Right renal pelvis (tissue), 4 donors: ENCODE results near the gene GCH1. TPM values are rescaled to one million over a fixed set of nuclear protein-coding genes. Genes with fewer than 3 reads are reported as not detected.
A peak's percentile ranks its signal among the peaks of the same experiment; 100 is the strongest.
"Not testable (repeated sequence)": the region's sequence is repeated elsewhere in the genome, so short reads cannot be mapped to it uniquely, and the experiment has no call there.

Experiments used
- DNase-seq, 4 donors: peaks; one replicate each; pipeline ENCODE4 v3.0.0-alpha.2; 2013; ENCODE audit warnings: low read depth in 4 of 4, low spot score in 3 of 4, missing footprints in 1 of 4
- polyA plus RNA-seq, 4 donors: library from polyadenylated mRNA; unstranded; fragments of 120-200 nt; gene quantifications; one replicate each; pipeline ENCODE4 v1.2.1, GENCODE V29; 2013; ENCODE audit not compliant: insufficient read length in 4 of 4

The GCH1 gene
- 10 to 100 TPM; 10.4 to 12.2 (median 10.7) TPM for polyA plus RNA-seq

GRCh38 chr14:54902521-54903420, at the start of gene GCH1:
GCH1 (minus strand) TSS chr14:54902826; CDS start chr14:54902663, 163 bp downstream.
- DNase-seq, result peak; percentile 61 to 67 (median 65)

GRCh38 chr14:54947230-54947629, 44.6 kb upstream of the GCH1 start:
- DNase-seq, result no peak

- DNase-seq, result no peak
These were observed 43.9 kb upstream of the GCH1 start for GRCh38 chr14:54946500-54946899.

DNA sequence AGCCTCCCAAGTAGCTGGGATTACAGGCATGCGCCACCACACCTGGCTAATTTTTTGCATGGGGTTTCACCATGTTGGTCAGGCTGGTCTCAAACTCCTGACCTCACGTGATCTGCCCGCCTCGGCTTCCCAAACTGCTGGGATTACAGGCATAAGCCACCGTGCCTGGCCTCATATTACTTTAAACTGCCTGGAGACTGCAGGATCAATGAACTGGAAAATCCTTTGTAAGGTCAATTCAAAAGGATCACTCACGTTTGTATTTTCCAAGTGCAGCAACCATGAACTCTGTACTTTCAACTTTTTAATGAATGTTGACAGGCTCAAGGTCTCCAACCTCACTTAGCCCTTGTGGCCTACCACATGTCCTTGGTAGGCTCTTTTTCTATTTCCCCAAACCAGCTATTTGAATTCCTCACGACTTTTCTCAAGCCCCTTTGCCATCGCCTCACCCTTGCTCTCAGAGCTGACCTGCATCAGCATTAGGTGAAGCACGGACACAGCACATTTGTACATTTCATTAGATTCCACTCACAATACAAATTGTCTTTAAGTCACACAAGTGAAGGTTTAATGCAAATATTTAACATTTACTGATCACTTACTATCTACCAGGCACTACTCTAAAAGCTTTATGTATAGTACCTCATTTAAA, 42.2 kb upstream of the GCH1 start:
- DNase-seq, result no peak

- DNase-seq, result no peak
These were observed 40.3 kb upstream of the GCH1 start for GRCh38 chr14:54942913-54943312.

GRCh38 chr14:54936816-54937215, 34.2 kb upstream of the GCH1 start:
- DNase-seq, result no peak

- DNase-seq, result no peak
These were observed 33.3 kb upstream of the GCH1 start for GRCh38 chr14:54935958-54936357.

DNA sequence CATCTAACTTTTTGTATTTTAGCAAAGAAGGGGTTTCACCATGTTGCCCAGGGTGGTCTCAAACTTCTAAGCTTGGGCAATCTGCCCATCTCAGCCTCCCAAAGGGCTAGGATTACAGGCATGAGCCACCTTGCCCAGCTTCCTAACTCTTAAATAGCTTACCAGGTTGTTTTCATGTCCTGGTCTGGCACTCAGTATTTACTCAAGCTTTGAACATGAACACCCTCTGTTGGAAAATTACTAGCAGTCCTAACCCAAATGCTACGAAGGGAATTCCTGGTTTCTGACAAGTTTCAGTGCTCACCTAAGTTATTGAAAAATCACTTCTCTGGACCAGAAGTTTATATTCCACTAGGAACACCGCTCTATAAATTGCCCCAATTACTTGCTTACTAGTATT, 32.5 kb upstream of the GCH1 start:
- DNase-seq, result no peak

- no peak for DNase-seq
These were observed 30.4 kb upstream of the GCH1 start for GRCh38 chr14:54933006-54933405.

GRCh38 chr14:54931598-54932340, 29.1 kb upstream of the GCH1 start:
- no peak for DNase-seq

DNA sequence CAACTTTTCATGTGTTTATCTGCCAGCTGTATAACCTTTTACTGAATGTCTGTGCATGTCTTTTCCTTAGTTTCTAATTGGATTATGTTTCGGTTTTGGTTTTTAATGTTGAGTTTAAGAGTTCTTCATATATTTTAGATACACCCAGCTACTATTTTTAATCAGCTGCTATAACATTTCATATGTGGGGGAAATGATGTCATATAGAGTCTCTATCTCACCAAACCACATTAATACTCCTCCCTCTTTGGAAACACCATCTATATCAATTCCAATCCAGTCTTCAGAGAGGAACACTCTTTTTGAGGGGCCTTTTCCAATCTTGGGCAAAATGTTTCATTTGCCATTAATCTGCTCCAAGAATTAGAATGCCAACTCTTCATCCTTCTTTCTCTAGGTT, 28.5 kb upstream of the GCH1 start:
- no peak for DNase-seq

- no peak for DNase-seq
These were observed 26.9 kb upstream of the GCH1 start for GRCh38 chr14:54929556-54929955.

GRCh38 chr14:54928216-54928615, 25.6 kb upstream of the GCH1 start:
- no peak for DNase-seq

DNA sequence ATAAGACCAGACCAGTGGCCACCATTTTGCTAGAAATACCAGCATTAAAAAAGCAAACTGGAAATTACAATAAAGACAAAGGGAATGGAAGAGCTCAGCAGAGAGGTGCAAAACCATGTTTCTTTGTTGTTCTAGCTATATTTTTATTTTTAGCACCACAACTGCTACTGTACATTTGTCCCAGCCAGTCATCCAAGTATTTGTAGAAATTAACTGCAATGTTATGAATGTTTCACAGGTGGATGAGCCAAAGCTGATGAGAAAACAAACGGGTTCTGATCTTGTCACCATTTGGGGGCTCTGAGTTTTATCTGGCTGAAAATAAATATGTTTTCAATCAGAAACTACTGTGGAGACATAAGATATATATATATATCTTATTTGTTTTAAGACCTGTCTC, 24.9 kb upstream of the GCH1 start:
- DNase-seq, result no peak

GRCh38 chr14:54926570-54926969, 23.9 kb upstream of the GCH1 start:
- not testable (repeated sequence) for DNase-seq

GRCh38 chr14:54922598-54922997, 20.0 kb upstream of the GCH1 start:
- no peak for DNase-seq

GRCh38 chr14:54920052-54920451, 17.4 kb upstream of the GCH1 start:
- DNase-seq, result no peak

- no peak for DNase-seq
These were observed 16.7 kb upstream of the GCH1 start for GRCh38 chr14:54919330-54919729.

DNA sequence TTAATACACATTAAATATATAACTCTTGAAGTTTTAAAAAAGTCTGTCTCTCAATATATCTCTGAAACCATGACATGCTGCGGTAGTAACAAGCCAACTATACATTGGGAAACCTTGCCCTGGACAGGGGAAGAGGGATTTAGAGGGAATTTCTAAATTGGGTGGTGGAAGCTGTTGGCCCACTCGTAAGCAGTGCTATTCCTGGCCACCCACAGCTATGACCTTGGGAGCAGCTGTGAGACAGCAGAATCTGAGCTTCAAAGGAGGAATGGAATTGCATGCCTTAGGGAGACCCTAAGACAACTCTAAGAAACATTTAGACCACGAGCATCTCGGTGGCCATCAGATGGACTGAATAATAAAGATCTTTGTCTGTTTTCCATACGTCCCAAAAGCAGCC, 15.8 kb upstream of the GCH1 start:
- no peak for DNase-seq

DNA sequence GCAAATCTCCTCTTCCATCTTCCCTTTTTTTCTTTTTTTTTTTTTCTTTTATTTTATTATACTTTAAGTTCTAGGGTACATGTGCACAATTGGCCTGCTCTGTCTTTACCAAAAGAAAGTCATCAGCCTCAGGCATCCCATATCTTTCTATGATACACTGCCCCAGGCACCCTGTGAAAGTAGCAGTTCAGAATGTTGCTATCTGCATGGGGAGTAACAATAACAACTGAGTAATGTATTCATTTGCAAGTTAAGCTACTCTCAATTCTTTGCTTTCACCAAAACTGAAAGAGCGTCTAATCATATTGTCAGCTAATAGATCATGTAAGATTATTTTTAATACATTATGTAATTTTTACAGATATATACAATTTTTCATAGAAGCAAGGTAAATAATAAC, 13.5 kb upstream of the GCH1 start:
- no peak for DNase-seq
